GM23338 (cell line): Measurements from ENCODE around the gene PGLYRP4. TPM values are rescaled to one million over a fixed set of nuclear protein-coding genes. Genes with fewer than 3 reads are reported as not detected.
A peak's percentile ranks its signal among the peaks of the same experiment; 100 is the strongest.

ENCODE experiments used
- ATAC-seq: fragments of 200-7000 bp; cut with Tn5 transposase; 3 replicates; pipeline ENCODE4 v1.9.1; 2020
- DNase-seq: peaks from one replicate; pipeline ENCODE4 v3.0.0-alpha.2; 2015; ENCODE audit warnings: low spot score
- H2AFZ ChIP-seq: fragments of 200-600 bp; sonication (generic); 2 replicates; pipeline ENCODE4 v1.8.0; 2016; ENCODE audit warnings: antibody characterized with exemption, mild to moderate bottlenecking, moderate library complexity
- H3F3A ChIP-seq: fragments of 200-600 bp; sonication (generic); replicated peaks from 2 replicates; pipeline ENCODE4 v1.8.0; 2017; ENCODE audit warnings: antibody characterized with exemption, mixed run types, low read depth
- H3K27ac ChIP-seq: fragments of 200-600 bp; sonication (generic); 2 replicates; pipeline ENCODE4 v1.6.1; 2016; ENCODE audit warnings: low read depth
- H3K27me3 ChIP-seq: fragments of 200-600 bp; sonication (generic); 2 replicates; pipeline ENCODE4 v1.8.0; 2016; ENCODE audit warnings: mild to moderate bottlenecking, mixed run types, moderate library complexity; ENCODE audit not compliant: insufficient read depth
- H3K36me3 ChIP-seq: fragments of 200-600 bp; sonication (generic); 2 replicates; pipeline ENCODE4 v1.8.0; 2016; ENCODE audit warnings: mild to moderate bottlenecking; ENCODE audit not compliant: insufficient read depth
- H3K4me1 ChIP-seq: fragments of 200-600 bp; sonication (generic); 2 replicates; pipeline ENCODE4 v1.8.0; 2016; ENCODE audit warnings: mild to moderate bottlenecking, moderate library complexity; ENCODE audit not compliant: insufficient read depth
- H3K4me2 ChIP-seq: fragments of 200-600 bp; sonication (generic); 2 replicates; pipeline ENCODE4 v1.7.1; 2017; ENCODE audit warnings: mixed run types
- H3K4me3 ChIP-seq: fragments of 200-600 bp; sonication (generic); 2 replicates; pipeline ENCODE4 v1.6.1; 2016; ENCODE audit warnings: mixed run types
- H3K79me2 ChIP-seq: fragments of 200-600 bp; sonication (generic); replicated peaks from 2 replicates; pipeline ENCODE4 v1.8.0; 2017; ENCODE audit warnings: mild to moderate bottlenecking; ENCODE audit not compliant: insufficient read depth
- H3K9me2 ChIP-seq: fragments of 200-600 bp; sonication (generic); 2 replicates; pipeline ENCODE4 v1.8.0; 2017; ENCODE audit not compliant: insufficient read depth
- H4K20me1 ChIP-seq: fragments of 200-600 bp; sonication (generic); replicated peaks from 2 replicates; pipeline ENCODE4 v1.8.0; 2017; ENCODE audit warnings: mild to moderate bottlenecking; ENCODE audit not compliant: insufficient read depth
- H3K27ac Mint-ChIP-seq: 2 replicates; pipeline ENCODE4 v1.8.0; 2020; ENCODE audit warnings: inconsistent platforms, mild to moderate bottlenecking, moderate library complexity, mixed read lengths
- H3K27me3 Mint-ChIP-seq: 3 replicates; pipeline ENCODE4 v1.8.0; 2022; ENCODE audit warnings: low read depth, mild to moderate bottlenecking, moderate library complexity, mixed read lengths, inconsistent platforms; ENCODE audit not compliant: insufficient read depth, poor library complexity
- H3K36me3 Mint-ChIP-seq: 3 replicates; pipeline ENCODE4 v1.8.0; 2021; ENCODE audit warnings: low read depth, mild to moderate bottlenecking, inconsistent platforms, moderate library complexity, mixed read lengths
- H3K4me1 Mint-ChIP-seq: 3 replicates; pipeline ENCODE4 v1.8.0; 2020; ENCODE audit warnings: mild to moderate bottlenecking, inconsistent platforms, mixed read lengths
- H3K4me3 Mint-ChIP-seq: 3 replicates; pipeline ENCODE4 v1.8.0; 2021; ENCODE audit warnings: moderate library complexity, mild to moderate bottlenecking, inconsistent platforms, mixed read lengths
- H3K9me3 Mint-ChIP-seq: 3 replicates; pipeline ENCODE4 v1.8.0; 2020; ENCODE audit warnings: moderate library complexity, mild to moderate bottlenecking, inconsistent platforms, mixed read lengths
- CREB1 ChIP-seq: fragments of 250-450 bp; sonication (Bioruptor Pico); IDR thresholded peaks from 2 replicates; pipeline ENCODE4 v1.5.0; 2020; ENCODE audit warnings: low read depth, mild to moderate bottlenecking, moderate library complexity
- EZH2 ChIP-seq: fragments of 200-600 bp; sonication (generic); IDR thresholded peaks from one replicate; pipeline ENCODE4 v1.8.0; 2017; ENCODE audit warnings: antibody characterized with exemption, mild to moderate bottlenecking, low read depth; ENCODE audit not compliant: unreplicated experiment
- NANOG ChIP-seq: IDR thresholded peaks from 2 replicates; pipeline ENCODE4 v1.6.1; 2016; ENCODE audit warnings: antibody characterized with exemption, borderline replicate concordance
- POLR2AphosphoS5 ChIP-seq: IDR thresholded peaks from 2 replicates; pipeline ENCODE4 v1.6.1; 2016; ENCODE audit warnings: antibody characterized with exemption, low read depth
- STAT1 ChIP-seq: IDR thresholded peaks from one replicate; pipeline ENCODE4 v1.6.1; 2016; ENCODE audit warnings: antibody characterized with exemption; ENCODE audit not compliant: unreplicated experiment
- ZNF114 ChIP-seq: fragments of 250-450 bp; sonication (Bioruptor Pico); IDR thresholded peaks from 2 replicates; pipeline ENCODE4 v1.5.0; 2020; ENCODE audit warnings: mild to moderate bottlenecking, moderate library complexity
- polyA plus RNA-seq: library from polyadenylated mRNA; unstranded; fragments of >200 nt; fragmentation: Nextera tagmentation; extraction: Ambion mirVana; gene quantifications from 2 replicates; pipeline ENCODE4 v1.2.1, GENCODE V29; 2016
- total RNA-seq: library from RNA; depleted of rRNA; stranded (reverse); fragments of >200 nt; shearing (Covaris generic); gene quantifications from 2 replicates; pipeline ENCODE4 v1.2.3, GENCODE V29; 2014
- TF ChIP-seq, protein P1 (sequence below), 2 experiments: fragments of 200-600 bp in 1 of 2; sonication (generic) in 1 of 2; conservative IDR thresholded peaks; 2 replicates each; pipeline versions ENCODE4 v1.5.1 to v1.6.1; 2016 to 2017; ENCODE audit warnings: antibody characterized with exemption in 2 of 2, low read depth in 2 of 2, mild to moderate bottlenecking in 2 of 2, moderate library complexity in 1 of 2
- TF ChIP-seq, protein P2 (sequence below): IDR thresholded peaks from 2 replicates; pipeline ENCODE4 v1.6.1; 2016; ENCODE audit warnings: antibody characterized with exemption

The PGLYRP4 gene
- total and polyA plus RNA-seq, 2 experiments from 2014 or later = not detected

DNA sequence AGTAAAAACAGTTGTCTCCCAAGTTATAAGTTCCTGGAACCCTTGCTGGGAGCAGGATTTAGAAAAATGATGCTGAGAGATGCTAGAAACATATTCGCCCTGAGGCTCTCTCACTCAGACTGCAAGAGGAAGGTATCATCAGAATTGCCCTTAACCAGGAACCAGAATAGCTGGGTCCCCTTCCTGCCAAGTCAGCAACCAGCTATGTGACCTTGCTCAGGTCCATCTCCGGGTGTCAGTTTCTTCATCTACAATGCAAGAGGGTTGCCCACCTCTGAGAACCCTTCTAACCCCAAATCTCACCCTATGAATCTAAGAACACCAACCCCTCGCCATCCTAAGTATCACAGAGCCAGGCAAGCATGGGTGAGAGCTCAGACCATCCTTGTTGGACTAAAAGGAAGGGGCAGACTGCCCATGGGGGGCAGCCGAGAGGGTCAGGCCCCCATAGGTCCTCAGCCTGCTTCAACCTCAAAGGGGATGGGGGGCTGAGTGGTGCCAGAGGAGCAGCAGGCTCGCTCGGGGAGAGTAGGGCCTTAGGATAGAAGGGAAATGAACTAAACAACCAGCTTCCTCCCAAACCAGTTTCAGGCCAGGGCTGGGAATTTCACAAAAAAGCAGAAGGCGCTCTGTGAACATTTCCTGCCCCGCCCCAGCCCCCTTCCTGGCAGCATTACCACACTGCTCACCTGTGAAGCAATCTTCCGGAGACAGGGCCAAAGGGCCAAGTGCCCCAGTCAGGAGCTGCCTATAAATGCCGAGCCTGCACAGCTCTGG is 8.6 kb upstream of the PGLYRP4 start (continued):
- TF ChIP-seq, protein P1, sequence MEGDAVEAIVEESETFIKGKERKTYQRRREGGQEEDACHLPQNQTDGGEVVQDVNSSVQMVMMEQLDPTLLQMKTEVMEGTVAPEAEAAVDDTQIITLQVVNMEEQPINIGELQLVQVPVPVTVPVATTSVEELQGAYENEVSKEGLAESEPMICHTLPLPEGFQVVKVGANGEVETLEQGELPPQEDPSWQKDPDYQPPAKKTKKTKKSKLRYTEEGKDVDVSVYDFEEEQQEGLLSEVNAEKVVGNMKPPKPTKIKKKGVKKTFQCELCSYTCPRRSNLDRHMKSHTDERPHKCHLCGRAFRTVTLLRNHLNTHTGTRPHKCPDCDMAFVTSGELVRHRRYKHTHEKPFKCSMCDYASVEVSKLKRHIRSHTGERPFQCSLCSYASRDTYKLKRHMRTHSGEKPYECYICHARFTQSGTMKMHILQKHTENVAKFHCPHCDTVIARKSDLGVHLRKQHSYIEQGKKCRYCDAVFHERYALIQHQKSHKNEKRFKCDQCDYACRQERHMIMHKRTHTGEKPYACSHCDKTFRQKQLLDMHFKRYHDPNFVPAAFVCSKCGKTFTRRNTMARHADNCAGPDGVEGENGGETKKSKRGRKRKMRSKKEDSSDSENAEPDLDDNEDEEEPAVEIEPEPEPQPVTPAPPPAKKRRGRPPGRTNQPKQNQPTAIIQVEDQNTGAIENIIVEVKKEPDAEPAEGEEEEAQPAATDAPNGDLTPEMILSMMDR (conservative IDR thresholded peaks at IDR 0.05; ENCODE audit: low read depth in 2 of 2) = no peak
- TF ChIP-seq CREB1 (no peak), STAT1 (no peak)

DNA sequence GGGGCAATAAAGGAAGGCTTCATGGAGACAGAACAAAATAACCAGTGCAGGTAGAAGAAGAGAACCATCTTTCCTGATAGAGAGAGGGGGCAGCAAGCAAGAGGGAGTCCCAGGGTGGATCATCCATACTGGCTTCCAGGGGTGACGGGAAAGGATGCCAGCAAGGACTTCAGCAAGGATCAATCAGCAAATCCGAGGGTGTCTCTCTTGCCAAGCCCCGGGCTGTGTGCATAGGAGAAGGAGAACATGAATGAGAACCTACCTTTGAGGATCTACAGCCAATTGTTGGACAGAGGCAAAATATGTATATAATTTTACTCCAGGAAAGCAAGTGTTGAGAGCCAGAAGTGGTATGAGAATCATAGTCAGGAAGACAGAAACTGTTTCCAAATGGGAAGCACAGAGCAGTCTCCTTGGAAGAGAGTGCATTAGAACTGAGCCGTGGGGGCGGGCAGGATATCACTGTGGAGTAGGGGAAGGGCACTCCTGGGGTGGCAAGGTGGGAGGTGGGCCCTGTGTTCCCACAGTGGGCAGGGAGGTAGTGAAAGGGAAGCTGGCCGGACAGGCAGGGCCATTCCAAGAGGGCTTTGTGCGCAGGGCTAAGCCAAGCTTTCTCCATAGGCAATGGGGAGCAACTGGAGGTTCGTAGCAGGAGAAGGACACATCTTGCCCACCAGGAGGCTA is 7.9 kb upstream of the PGLYRP4 start:
- TF ChIP-seq CREB1 = no peak
- TF ChIP-seq, protein P2, sequence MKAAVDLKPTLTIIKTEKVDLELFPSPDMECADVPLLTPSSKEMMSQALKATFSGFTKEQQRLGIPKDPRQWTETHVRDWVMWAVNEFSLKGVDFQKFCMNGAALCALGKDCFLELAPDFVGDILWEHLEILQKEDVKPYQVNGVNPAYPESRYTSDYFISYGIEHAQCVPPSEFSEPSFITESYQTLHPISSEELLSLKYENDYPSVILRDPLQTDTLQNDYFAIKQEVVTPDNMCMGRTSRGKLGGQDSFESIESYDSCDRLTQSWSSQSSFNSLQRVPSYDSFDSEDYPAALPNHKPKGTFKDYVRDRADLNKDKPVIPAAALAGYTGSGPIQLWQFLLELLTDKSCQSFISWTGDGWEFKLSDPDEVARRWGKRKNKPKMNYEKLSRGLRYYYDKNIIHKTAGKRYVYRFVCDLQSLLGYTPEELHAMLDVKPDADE = no peak
- Histone ChIP-seq H3K4me3 (no peak overlapping the region), H3K4me2 (no peak overlapping the region), H4K20me1 (no peaks in the 10 kb centered on the region), H3K79me2 (no peaks in the 10 kb centered on the region), H2AFZ (no peak overlapping the region), H3K27me3 (no peaks in the 10 kb centered on the region), H3K27ac (no peak overlapping the region), H3K36me3 (no peaks in the 10 kb centered on the region), H3F3A (no peaks in the 10 kb centered on the region), H3K9me2 (no peaks in the 10 kb centered on the region), H3K4me1 (no peaks in the 10 kb centered on the region)
- ATAC-seq (no peak), DNase-seq (no peak)
- peaks cover 7% of the 10 kb centered on the region for H3K27me3 Mint-ChIP-seq
- no peaks in the 10 kb centered on the region for H3K36me3 Mint-ChIP-seq
- no peak overlapping the region for H3K4me3 Mint-ChIP-seq
- no peaks in the 10 kb centered on the region for H3K9me3 Mint-ChIP-seq
- no peak overlapping the region for H3K27ac Mint-ChIP-seq
- peaks cover 8% of the 10 kb centered on the region; the same call in 1 of the 3 replicates for H3K4me1 Mint-ChIP-seq

DNA sequence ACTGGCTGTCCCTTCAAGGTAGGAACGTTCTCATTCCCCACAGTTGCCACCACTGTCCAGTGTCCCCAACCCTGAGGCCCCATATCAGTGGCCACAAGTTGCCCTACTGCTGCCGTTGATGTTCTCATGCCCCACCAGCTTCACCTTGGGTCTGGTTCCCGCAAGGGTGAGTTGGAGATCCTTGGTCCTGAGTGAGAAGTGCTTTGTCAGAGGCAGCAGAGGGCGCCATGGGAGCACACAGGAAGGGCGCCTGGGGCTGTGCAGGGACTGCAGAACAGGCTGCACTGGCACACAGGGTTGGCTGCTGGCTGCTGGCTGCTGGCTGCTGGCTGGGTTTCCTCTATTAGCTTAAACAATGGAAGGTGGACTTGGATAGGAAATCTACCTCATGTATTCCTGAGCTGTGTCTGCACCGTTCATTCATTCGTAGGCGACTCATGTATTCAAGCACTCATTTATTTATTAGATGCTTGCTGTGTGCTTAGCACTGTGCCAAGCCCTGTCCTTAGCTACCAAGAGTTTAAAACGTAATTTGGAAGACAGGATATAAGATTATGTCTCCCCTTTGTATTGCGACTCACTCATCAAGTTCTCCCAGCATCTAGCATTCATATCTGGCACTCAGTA is 6.9 kb upstream of the PGLYRP4 start:
- Mint-ChIP-seq H3K4me3 (no peak overlapping the region), H3K9me3 (no peaks in the 10 kb centered on the region), H3K27ac (no peak overlapping the region), H3K4me1 (peaks cover 8% of the 10 kb centered on the region; the same call in 1 of the 3 replicates), H3K36me3 (no peaks in the 10 kb centered on the region), H3K27me3 (peaks cover 7% of the 10 kb centered on the region)
- H3K4me2 ChIP-seq = no peak overlapping the region
- DNase-seq (peak; percentile 90), ATAC-seq (peak; percentile 90)
- H3K4me1 ChIP-seq = no peaks in the 10 kb centered on the region
- no peaks in the 10 kb centered on the region for H3K27me3 ChIP-seq
- no peak overlapping the region for H3K27ac ChIP-seq
- H3K4me3 ChIP-seq = no peak overlapping the region
- H3F3A ChIP-seq = no peaks in the 10 kb centered on the region
- no peaks in the 10 kb centered on the region for H3K36me3 ChIP-seq
- no peaks in the 10 kb centered on the region for H3K9me2 ChIP-seq
- no peak overlapping the region for H2AFZ ChIP-seq
- H4K20me1 ChIP-seq = no peaks in the 10 kb centered on the region
- no peaks in the 10 kb centered on the region for H3K79me2 ChIP-seq
- no peak for TF ChIP-seq NANOG
- no peak for TF ChIP-seq EZH2
- no peak for TF ChIP-seq STAT1
- TF ChIP-seq, protein P1 (conservative IDR thresholded peaks at IDR 0.05; ENCODE audit: low read depth in 2 of 2) = peak; percentile 62 to 93
- TF ChIP-seq POLR2AphosphoS5 = no peak
- no peak for TF ChIP-seq ZNF114 (CRISPR knock-in tag)
